CD14-positive monocyte (primary cell): ENCODE results near the gene IVNS1ABP. TPM values are rescaled to one million over a fixed set of nuclear protein-coding genes. Genes with fewer than 3 reads are reported as not detected.

Source experiments
- DNase-seq, 3 donors: peaks; one replicate each; pipeline ENCODE4 v3.0.0-alpha.2; 2011 to 2022
- H2AFZ ChIP-seq: 2 replicates; pipeline ENCODE4 v1.6.0; 2012; ENCODE audit warnings: mild to moderate bottlenecking, low read depth, low read length, inconsistent platforms; ENCODE audit not compliant: insufficient read depth, poor library complexity, severe bottlenecking
- H3K27ac ChIP-seq, 2 donors: 1 replicate in 1 of 2; 2 replicates in 1 of 2; pipeline ENCODE4 v1.5.1; 2012 to 2013; ENCODE audit warnings: low read length in 2 of 2, control low read depth in 1 of 2, inconsistent platforms in 1 of 2, low read depth in 1 of 2, mild to moderate bottlenecking in 1 of 2
- H3K27me3 ChIP-seq, 2 donors: one replicate each; pipeline versions ENCODE4 v1.6.0 to v1.6.1; 2011 to 2013; ENCODE audit warnings: low read length in 2 of 2; ENCODE audit not compliant: control insufficient read depth in 2 of 2, insufficient read depth in 2 of 2
- H3K36me3 ChIP-seq, 2 donors: replicated peaks in 1 of 2; 1 replicate in 1 of 2; 2 replicates in 1 of 2; pipeline versions ENCODE4 v1.5.1 to v1.6.1; 2012 to 2013; ENCODE audit warnings: low read length in 2 of 2, control low read depth in 1 of 2, inconsistent platforms in 1 of 2, mild to moderate bottlenecking in 1 of 2; ENCODE audit not compliant: insufficient read depth in 2 of 2, control insufficient read depth in 1 of 2
- H3K4me1 ChIP-seq, 2 donors: 1 replicate in 1 of 2; 2 replicates in 1 of 2; pipeline versions ENCODE4 v1.5.1 to v1.6.1; 2012 to 2013; ENCODE audit warnings: low read length in 2 of 2, control low read depth in 1 of 2, inconsistent platforms in 1 of 2, mild to moderate bottlenecking in 1 of 2, moderate library complexity in 1 of 2; ENCODE audit not compliant: insufficient read depth in 2 of 2, control insufficient read depth in 1 of 2
- H3K4me2 ChIP-seq: replicated peaks from 2 replicates; pipeline ENCODE3; 2012; ENCODE audit warnings: low read length, moderate library complexity, mild to moderate bottlenecking; ENCODE audit not compliant: poor library complexity, severe bottlenecking; ENCODE audit errors: extremely low read depth
- H3K4me3 ChIP-seq, 3 experiments: fragments of 200-600 bp in 1 of 3; sonication (generic) in 1 of 3; replicated peaks in 1 of 3; 1 replicate in 2 of 3; 2 replicates in 1 of 3; pipeline ENCODE4 v1.5.1; 2011 to 2013; ENCODE audit warnings: low read length in 3 of 3, mild to moderate bottlenecking in 3 of 3, control low read depth in 2 of 3, low read depth in 2 of 3, inconsistent platforms in 1 of 3, moderate library complexity in 1 of 3
- H3K79me2 ChIP-seq: 2 replicates; pipeline ENCODE4 v1.6.0; 2012; ENCODE audit warnings: mild to moderate bottlenecking, control low read depth, inconsistent platforms, low read length, moderate library complexity; ENCODE audit not compliant: insufficient read depth
- H3K9ac ChIP-seq: 2 replicates; pipeline ENCODE4 v1.6.0; 2017; ENCODE audit warnings: low read length, mild to moderate bottlenecking; ENCODE audit not compliant: insufficient read depth, poor library complexity, severe bottlenecking
- H3K9me3 ChIP-seq, 2 donors: replicated peaks in 1 of 2; 1 replicate in 1 of 2; 2 replicates in 1 of 2; pipeline versions ENCODE4 v1.5.1 to v1.6.1; 2012 to 2013; ENCODE audit warnings: low read length in 2 of 2, control low read depth in 1 of 2; ENCODE audit not compliant: control insufficient read depth in 1 of 2, insufficient read depth in 1 of 2
- H4K20me1 ChIP-seq: 2 replicates; pipeline ENCODE4 v1.6.0; 2012; ENCODE audit warnings: mild to moderate bottlenecking, low read length, control low read depth, moderate library complexity; ENCODE audit not compliant: insufficient read depth
- H3K27ac Mint-ChIP-seq, 7 donors: one replicate each; pipeline ENCODE4 v1.8.0; 2020; ENCODE audit warnings: mild to moderate bottlenecking in 7 of 7, mixed read lengths in 7 of 7, moderate library complexity in 6 of 7, inconsistent platforms in 2 of 7
- H3K27me3 Mint-ChIP-seq, 3 donors: one replicate each; pipeline ENCODE4 v1.8.0; 2021 to 2022; ENCODE audit warnings: low read depth in 3 of 3, mild to moderate bottlenecking in 3 of 3, mixed read lengths in 3 of 3, moderate library complexity in 3 of 3, inconsistent platforms in 1 of 3
- H3K36me3 Mint-ChIP-seq, 2 donors: one replicate each; pipeline ENCODE4 v1.8.0; 2020; ENCODE audit warnings: mixed read lengths in 2 of 2, inconsistent platforms in 1 of 2, mild to moderate bottlenecking in 1 of 2
- H3K4me1 Mint-ChIP-seq: one replicate; pipeline ENCODE4 v1.8.0; 2020; ENCODE audit warnings: mild to moderate bottlenecking, mixed read lengths
- H3K4me3 Mint-ChIP-seq, 2 donors: one replicate each; pipeline ENCODE4 v1.8.0; 2020; ENCODE audit warnings: mild to moderate bottlenecking in 2 of 2, mixed read lengths in 2 of 2, moderate library complexity in 1 of 2
- H3K9me3 Mint-ChIP-seq, 7 donors: one replicate each; pipeline ENCODE4 v1.8.0; 2020 to 2022; ENCODE audit warnings: mixed read lengths in 7 of 7, mild to moderate bottlenecking in 6 of 7, moderate library complexity in 6 of 7, inconsistent platforms in 2 of 7
- CTCF ChIP-seq: fragments of 200-600 bp; IDR thresholded peaks from one replicate; pipeline ENCODE4 v1.8.0; 2022; ENCODE audit warnings: antibody characterized with exemption, mild to moderate bottlenecking
- WGBS: methylation state at CpG from one replicate; pipeline ENCODE4 v1.1.5; 2013; ENCODE audit warnings: missing lambda C conversion rate; ENCODE audit not compliant: insufficient coverage; 5-methylcytosine and 5-hydroxymethylcytosine counted together
- intact Hi-C, 2 donors: fragments of 100-400 bp; cut with micrococcal nuclease; formaldehyde crosslinking; loops; one replicate each; pipeline versions ENCODE4 v1.15.0 to v1.15.1; 2023
- polyA plus RNA-seq, 3 donors: library from polyadenylated mRNA; depleted of rRNA in 1 of 3; unstranded in 2 of 3; stranded (reverse) in 1 of 3; fragments of 300-500 nt in 2 of 3; fragments of >200 nt in 1 of 3; fragmentation: Illumina TruSeq in 2 of 3; gene quantifications; 1 replicate in 2 of 3; 2 replicates in 1 of 3; pipeline ENCODE4 v1.2.3, GENCODE V29; 2012 to 2021

Gene IVNS1ABP
- polyA plus RNA-seq, 3 donors, result 50.9 to 97.7 (median 69.2) TPM

GRCh38 chr1:185311589-185312225, 5.3 kb downstream of the IVNS1ABP start:
- DNase-seq, result no peak
- Mint-ChIP-seq H3K9me3 (no peaks in the 10 kb centered on the region), H3K27me3 (no peaks in the 10 kb centered on the region), H3K36me3 (peaks cover 26 to 52% of the 10 kb centered on the region in 2 donors), H3K4me3 (peak overlapping the region in 1 of 2 donors; percentile 18), H3K27ac (peak overlapping the region in 4 of 7 donors; percentile 9 to 59 (median 34)), H3K4me1 (peaks cover 46% of the 10 kb centered on the region)
- H4K20me1 ChIP-seq, result peaks cover 97% of the 10 kb centered on the region
- H3K27ac ChIP-seq, result no peak overlapping the region
- peak overlapping the region; percentile 98 for H3K4me2 ChIP-seq
- peaks cover 38 to 53% of the 10 kb centered on the region in 2 donors for H3K36me3 ChIP-seq
- H3K27me3 ChIP-seq, result no peaks in the 10 kb centered on the region
- H3K4me3 ChIP-seq, result peak overlapping the region in 1 of 3 experiments; percentile 87
- no peak for TF ChIP-seq CTCF
- H3K9me3 ChIP-seq, result no peaks in the 10 kb centered on the region
- H2AFZ ChIP-seq, result no peak overlapping the region
- intact Hi-C loops, result loop anchor here (10.0 kb wide), 2 partner anchors 157 to 363 kb away; partner anchors contain the start of genes SWT1 (in 1 of the 2) and TRMT1L (in 1 of the 2)
- peaks cover 40 to 54% of the 10 kb centered on the region in 2 donors for H3K4me1 ChIP-seq
- H3K9ac ChIP-seq, result no peak overlapping the region
- H3K79me2 ChIP-seq, result peaks cover 97% of the 10 kb centered on the region

GRCh38 chr1:185309566-185309965, 7.5 kb downstream of the IVNS1ABP start:
- H2AFZ ChIP-seq, result no peak overlapping the region
- H3K4me2 ChIP-seq, result no peak overlapping the region
- Mint-ChIP-seq H3K27me3 (no peaks in the 10 kb centered on the region), H3K4me1 (peaks cover 39% of the 10 kb centered on the region), H3K4me3 (no peak overlapping the region), H3K36me3 (peaks cover 47 to 73% of the 10 kb centered on the region in 2 donors), H3K27ac (peak overlapping the region in 1 of 7 donors; percentile 57), H3K9me3 (no peaks in the 10 kb centered on the region)
- H3K9ac ChIP-seq, result no peak overlapping the region
- no peak overlapping the region for H3K4me3 ChIP-seq
- H3K27me3 ChIP-seq, result no peaks in the 10 kb centered on the region
- DNase-seq, result no peak
- peaks cover 29 to 41% of the 10 kb centered on the region in 2 donors for H3K4me1 ChIP-seq
- intact Hi-C loops, result no loop called here
- peaks cover 81% of the 10 kb centered on the region for H3K79me2 ChIP-seq
- no peaks in the 10 kb centered on the region for H3K9me3 ChIP-seq
- no CpG with 5 or more reads among the region's 2 CpGs for WGBS
- H3K27ac ChIP-seq, result peak overlapping the region in 1 of 2 donors; percentile 50
- H3K36me3 ChIP-seq, result peaks cover 60 to 75% of the 10 kb centered on the region in 2 donors
- peaks cover 100% of the 10 kb centered on the region for H4K20me1 ChIP-seq
- TF ChIP-seq CTCF, result no peak
